ENCODE data around the gene KRTAP19-6.

GRCh38 chr21:30497065-30497464 lies 44.6 kb downstream of the KRTAP19-6 start, which contains the start of gene KRTAP19-4:
- TF ChIP-seq CTCF (IDR thresholded peaks at IDR 0.05) (no peak), POLR2A (IDR thresholded peaks at IDR 0.05) (no peak)

All from right lobe of liver (tissue), 4 donors.